SHP77 treated with DMSO at 0.1 percent for 48 hours (cell line): Measurements from ENCODE around the gene PHF21A.

Source experiments
- DNase-seq: peaks from one replicate; lab custom pipeline; 2025; lab: John Stamatoyannopoulos, UW

The PHF21A gene

GRCh38 chr11:46121301-46121723, at the start of gene PHF21A:
Gene PHF21A (minus strand): TSS chr11:46121454. CDS start chr11:46084219, 37,235 bp downstream.
- peak; percentile 71 for DNase-seq

GRCh38 chr11:46170797-46171196, 49.5 kb upstream of the PHF21A start:
- no peak for DNase-seq

GRCh38 chr11:46162700-46163099, 41.4 kb upstream of the PHF21A start:
- no peak for DNase-seq

DNA sequence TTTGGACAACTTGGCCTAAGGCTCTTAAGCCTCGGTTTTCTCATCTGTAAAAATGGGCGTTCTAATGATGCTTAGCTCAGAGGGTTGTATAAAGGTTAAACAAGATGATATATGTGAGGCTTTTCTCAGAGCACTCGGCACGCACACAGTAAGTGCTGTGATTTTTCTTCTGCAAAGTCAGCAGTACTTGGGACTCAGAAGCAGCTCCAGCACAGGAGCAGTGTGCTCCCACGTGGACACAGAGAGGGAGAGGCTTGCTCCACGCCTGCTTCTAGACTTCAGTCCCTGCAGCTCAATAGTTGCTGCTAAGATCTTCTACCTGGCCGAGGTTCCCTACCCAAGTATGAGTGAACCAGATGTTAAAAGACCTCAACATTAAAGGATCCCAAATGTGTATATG, 39.9 kb upstream of the PHF21A start:
- no peak for DNase-seq

DNA sequence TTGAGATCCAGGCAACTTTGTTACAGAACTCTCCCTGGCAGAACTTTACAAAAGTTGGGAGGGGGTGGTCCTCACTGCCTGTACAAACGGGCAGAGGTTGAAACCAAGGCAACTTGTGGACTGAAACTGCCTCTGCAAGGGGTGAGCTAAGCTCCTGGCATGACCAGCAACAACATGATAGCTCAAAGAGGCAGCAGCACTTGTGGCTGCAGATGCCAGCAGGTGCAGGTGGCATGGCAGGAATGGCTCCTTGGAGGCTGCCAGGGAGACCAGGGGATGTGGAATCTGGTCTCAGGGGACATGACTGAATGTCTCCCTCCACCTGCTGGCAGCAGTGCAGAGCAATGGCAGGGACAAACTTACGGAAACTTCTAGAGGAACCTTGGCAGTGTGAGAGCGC, 38.8 kb upstream of the PHF21A start:
- no peak for DNase-seq

DNA sequence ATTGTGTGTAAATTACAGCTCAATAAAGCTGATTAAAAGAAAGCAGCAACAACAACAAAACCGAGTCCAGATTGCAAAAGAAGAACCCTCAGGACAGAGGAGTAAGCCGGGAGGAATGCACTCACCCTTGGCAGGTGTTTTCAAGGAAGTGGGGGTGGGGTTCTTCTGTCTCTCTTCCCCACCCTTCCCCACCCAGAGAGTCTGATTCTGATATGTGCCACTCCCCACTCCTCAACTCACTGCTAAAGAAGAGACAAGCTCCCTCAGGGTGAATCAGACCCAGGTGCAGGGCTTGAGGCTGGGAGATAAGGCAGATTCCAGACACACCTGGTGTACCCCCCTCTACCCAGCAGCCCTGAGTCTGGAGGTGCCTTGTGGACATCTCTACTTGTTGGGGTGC, 38.4 kb upstream of the PHF21A start:
- no peak for DNase-seq

DNA sequence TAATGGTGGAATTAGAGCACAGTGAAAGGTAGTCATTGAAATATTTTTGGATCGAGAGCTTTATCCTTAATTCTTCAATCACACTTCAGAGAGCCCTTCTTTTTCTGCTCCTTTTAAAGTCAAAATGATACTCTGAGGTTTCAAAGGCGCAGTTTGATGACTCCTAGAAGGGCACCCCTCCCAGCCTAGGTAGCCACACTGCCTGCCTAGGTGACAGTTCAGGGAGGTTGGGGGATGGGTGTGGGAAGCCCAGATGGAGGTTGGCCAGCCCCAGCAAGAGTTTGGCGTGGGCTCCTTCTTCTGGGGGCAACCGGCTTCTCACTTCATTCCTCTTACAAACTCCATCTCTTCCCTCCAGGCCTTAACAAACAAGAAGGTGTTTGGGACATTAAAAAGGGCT, 28.6 kb upstream of the PHF21A start:
- DNase-seq: no peak

- DNase-seq: peak; percentile 8
Observed at GRCh38 chr11:46149342-46149741, 28.1 kb upstream of the PHF21A start.

DNA sequence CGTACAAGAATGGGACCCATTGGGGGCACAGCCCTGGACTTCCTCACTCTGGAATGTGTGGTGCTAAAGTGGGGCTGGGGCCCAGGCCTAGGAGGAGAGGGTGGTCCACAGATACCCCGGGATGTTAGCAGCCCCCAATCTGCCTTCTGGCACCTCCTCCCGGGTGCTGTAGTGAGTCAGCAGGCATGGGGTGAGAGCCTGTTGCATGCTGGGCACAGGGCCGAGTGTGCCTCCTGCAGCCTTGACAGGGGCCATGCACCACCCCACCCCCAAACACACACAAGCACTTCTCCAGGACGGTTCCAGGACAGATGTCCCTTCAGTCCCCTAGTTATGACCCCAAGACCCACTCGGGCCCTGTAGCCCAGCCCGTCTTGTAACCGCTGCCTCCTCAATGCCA, 23.5 kb upstream of the PHF21A start:
- no peak for DNase-seq

DNA sequence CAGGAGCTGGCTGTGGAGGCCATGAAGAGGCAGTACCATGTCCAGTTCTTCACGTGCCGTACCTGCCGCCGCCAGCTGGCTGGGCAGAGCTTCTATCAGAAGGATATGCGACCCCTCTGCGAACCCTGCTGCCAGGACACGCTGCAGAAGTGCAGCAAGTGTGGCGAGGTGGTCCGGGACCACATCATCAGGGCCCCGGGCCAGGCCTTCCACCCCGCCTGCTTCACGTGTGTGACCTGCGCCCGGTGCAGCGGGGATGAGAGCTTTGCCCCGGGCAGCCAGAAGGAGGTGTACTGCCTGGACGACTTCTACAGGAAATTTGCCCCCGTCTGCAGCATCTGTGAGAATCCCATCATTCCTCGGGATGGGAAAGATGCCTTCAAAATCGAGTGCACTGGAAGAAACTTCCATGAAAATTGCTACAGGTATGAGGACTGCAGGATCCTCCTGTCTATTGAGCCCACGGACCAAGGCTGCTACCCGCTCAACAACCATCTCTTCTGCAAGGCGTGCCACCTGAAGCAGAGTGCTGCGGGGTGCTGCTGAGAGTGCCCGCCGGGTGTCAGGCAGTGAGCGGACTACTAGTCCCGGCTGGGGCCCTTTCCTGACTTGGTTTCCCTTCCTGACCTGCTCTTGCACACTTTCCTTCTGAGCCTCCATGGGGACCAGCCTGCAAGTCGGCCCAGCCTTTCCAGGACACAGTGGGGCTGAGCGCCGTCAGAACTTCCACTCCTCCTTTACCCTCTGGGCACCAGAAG, 22.0 kb upstream of the PHF21A start:
- DNase-seq: no peak

DNA sequence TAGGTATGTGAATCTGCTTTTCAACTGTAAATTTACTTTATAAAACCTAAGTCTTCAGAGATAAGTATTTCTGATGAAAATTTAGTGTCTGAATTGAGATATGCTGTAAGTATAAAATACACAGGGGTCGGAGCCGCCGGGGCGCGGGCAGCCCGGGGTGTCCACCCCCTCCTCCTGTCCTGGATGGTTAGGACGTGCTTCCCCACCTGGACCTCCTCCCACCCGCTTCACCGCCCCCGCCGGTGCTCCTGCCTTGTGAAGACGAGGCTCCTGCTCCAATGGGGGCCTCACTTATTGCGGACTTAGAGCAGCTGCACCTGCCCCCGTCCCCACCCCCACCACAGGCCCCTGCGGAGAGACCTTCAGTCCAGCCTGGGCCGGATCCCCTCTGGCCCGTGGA, 21.3 kb upstream of the PHF21A start:
- no peak for DNase-seq

DNA sequence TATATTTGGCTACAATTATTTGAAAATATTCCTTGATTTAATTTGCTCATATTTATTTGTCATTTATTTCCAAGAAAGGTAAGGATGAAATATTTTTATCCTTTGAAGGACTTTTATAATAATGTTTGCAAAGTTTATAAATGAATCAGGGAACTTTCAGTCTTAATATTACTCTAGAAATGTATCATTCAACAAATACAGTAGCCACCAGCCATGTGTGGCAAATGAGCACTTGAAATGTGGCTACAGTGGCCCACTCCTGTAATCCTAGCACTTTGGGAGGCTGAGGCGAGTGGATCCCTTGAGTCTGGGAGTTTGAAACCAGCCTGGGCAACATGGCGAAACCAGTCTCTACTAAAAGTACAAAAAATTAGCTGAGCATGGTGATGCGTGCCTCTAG, 20.3 kb upstream of the PHF21A start:
- no peak for DNase-seq

DNA sequence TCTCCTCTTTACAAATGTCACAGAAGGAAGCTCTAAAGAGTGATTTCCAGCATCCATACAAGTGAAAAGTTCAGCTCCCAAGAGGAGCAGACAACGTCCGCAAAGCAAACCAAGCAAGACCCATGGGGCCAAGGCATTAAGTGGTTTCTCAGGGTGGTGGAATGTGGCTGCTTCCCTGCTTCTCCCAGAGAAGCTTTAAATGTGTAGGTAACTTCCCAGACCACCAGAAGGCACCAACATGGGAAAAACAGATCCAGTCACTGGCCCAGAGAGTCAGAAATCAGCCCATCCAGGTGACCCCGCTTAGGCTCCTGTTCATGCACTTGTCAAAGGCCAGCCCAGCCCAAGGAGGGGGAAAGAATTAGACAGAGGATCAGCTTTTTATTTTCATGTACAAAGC, 13.3 kb upstream of the PHF21A start:
- no peak for DNase-seq

DNA sequence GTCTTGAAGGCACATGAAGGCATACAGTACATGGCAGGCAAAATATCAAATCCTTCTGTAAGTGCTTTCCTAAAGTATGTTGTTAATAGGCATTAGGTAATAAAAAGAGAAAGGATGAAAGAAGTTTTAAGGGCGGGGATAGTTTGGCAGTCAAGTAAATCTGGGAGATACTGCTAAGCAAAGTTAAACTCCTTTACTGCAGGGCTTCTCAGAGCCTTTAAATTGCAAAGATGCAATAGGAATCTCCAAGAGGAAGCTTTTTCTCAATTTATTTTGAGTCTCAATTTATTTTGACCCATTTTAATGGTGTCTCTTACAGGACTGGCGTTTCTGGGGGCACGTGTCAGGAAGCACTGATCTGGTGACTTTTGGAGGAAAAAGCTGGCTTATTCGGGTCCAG, 12.8 kb upstream of the PHF21A start:
- DNase-seq: no peak

- no peak for DNase-seq
Observed at GRCh38 chr11:46133119-46133518, 11.9 kb upstream of the PHF21A start.

DNA sequence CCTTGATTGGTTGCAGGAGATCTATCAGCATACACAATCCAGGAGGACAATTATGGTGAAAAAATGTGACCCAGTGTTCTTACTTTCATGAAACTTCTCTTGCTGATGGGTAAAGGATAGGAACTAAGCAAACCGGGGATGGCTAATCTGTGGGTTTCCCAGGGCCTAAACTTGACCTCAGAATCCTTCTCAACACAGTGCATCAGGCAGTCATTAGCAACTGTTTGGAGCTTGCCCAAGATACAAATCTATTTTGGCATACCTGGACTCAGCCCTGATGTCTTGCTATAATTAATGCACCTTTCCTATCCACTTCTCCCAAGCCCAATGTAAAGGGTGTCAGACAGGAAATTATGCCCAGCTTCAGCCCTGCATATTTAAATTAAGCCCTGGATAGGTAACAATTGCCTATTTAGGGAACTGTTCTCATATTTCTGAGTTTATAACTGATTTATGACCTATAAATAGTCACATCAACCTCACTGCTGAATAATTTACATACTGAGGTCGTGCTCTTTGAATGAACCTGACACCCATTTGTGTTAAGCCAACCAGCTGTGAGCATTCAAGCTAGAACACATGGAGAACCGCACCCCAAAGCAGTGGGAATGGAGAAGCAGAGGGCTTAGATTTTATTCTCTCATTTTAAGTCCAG, 9.2 kb upstream of the PHF21A start:
- no peak for DNase-seq

GRCh38 chr11:46129133-46129532, 7.9 kb upstream of the PHF21A start:
- DNase-seq: no peak

- DNase-seq: peak; percentile 19
Observed at GRCh38 chr11:46127150-46127638, 5.9 kb upstream of the PHF21A start.

- DNase-seq: no peak
Observed at GRCh38 chr11:46125284-46125683, 4.0 kb upstream of the PHF21A start.

DNA sequence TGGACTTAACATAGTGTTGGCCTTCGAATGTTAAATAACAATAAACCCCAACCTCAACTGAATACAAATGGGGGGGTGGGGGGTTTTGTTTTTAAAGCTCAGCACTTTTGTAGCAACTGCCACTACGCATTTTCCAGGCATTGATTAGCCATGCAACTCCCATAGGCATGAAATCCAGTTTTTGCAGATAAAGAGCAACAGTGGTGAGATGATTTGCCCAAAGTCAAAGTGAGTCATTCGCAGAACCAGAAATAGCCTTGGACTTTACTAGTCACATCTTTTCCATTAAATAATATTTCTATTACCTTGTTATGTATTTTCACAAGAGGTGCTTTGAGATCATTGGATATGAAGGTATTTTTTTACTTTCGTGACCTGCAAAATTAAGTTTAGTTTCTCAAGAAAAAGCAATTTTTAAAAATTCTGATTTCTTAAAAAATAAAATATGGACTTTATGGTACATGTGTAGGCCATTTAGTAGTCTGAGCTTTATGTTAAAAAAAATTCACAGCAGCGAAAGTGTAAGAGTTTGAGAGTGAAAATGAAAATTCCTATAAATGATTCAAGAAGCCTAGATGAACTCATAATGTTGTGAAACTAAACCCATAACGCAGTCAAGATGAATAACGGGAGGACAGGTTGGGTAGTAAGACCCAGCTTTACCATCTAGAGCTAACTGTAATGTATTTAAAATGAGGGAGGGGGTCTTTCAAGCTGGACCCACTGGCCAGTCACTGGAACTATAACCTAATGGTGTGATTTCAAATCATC, 1.9 kb upstream of the PHF21A start:
- no peak for DNase-seq

- DNase-seq: peak; percentile 79
Observed at GRCh38 chr11:46121724-46122477, 647 bp upstream of the PHF21A start.
